ENCODE results near the gene CACFD1. TPM values are rescaled to one million over a fixed set of nuclear protein-coding genes. Genes with fewer than 3 reads are reported as not detected.

The CACFD1 gene
- total RNA-seq, 2 donors from 2014 or later = 15.8 to 19.5 TPM

DNA sequence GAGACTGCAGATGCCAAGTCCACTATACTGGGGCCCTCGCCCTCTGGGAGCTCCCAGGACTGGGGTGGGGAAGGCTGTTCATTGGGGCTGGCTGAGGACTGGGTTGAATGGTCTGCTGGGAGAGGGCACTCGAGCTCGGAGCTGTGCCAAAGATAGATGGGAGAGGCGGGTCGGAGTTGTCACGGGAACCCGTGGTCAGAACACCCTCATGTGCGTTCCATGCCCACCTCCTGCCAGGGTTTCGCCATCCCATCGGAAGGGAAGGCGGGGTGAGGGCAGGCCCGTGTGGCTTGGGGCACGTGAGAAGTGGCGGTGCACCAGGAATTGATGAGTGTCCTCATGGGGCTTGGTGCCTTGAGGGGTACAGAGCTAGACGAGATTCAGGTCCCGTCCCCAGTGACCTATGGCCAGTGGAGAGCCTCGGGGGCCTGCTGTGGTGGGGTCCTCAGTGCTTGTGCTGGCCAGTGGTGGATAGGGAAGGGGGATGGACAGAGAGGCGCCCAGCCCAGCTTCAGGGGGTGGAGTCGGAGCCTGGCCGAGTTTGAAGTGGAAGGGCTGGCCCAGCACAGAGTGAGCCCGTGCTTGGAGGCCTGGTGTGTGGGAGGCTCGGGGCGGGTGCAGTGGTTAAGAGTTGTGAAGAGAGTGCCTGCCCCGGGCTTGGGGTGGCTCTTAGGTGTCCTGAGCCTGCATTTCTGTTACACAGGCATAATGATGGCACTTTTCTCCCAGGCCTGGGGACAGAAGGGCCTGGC is 4.3 kb downstream of the CACFD1 start:
- Histone ChIP-seq H3K27me3 (replicated peaks; ENCODE audit: insufficient read depth) (no peaks in the 10 kb centered on the region), H3K4me3 (no peak overlapping the region), H3K27ac (no peak overlapping the region), H3K4me1 (ENCODE audit: control insufficient read depth in 1 of 2, low read depth in 2 of 2) (peaks cover 0 to 11% of the 10 kb centered on the region in 2 donors), H3K9me3 (no peaks in the 10 kb centered on the region), H3K36me3 (peaks cover 8% of the 10 kb centered on the region)
- DNase-seq (ENCODE audit: low spot score) (no peak), ATAC-seq (ENCODE audit: insufficient number of reproducible peaks, low FRiP score, low read depth) (no peak)
- TF ChIP-seq, protein P1, sequence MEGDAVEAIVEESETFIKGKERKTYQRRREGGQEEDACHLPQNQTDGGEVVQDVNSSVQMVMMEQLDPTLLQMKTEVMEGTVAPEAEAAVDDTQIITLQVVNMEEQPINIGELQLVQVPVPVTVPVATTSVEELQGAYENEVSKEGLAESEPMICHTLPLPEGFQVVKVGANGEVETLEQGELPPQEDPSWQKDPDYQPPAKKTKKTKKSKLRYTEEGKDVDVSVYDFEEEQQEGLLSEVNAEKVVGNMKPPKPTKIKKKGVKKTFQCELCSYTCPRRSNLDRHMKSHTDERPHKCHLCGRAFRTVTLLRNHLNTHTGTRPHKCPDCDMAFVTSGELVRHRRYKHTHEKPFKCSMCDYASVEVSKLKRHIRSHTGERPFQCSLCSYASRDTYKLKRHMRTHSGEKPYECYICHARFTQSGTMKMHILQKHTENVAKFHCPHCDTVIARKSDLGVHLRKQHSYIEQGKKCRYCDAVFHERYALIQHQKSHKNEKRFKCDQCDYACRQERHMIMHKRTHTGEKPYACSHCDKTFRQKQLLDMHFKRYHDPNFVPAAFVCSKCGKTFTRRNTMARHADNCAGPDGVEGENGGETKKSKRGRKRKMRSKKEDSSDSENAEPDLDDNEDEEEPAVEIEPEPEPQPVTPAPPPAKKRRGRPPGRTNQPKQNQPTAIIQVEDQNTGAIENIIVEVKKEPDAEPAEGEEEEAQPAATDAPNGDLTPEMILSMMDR (IDR thresholded peaks at IDR 0.05) = no peak

DNA sequence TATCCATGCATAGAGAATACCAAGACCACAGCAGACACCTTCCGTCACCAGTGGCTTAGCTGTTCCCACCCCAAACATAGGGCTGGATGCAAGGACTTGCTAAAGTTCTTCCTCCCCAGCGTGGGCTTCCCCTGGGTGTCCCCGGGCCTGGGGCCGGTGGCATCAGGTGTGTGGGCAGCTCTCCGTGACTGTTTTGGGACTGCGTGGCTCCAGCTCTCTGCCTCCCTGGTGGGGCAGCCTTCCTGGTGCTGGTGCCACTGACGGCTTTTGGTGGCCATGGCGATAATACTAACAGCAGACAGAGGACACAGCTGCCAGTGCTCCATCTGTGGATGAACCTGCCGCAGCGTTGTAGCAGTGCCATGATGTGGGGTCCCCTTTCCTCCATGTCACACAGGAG is 4.9 kb downstream of the CACFD1 start:
- no peak for DNase-seq (ENCODE audit: low spot score)
- no peak overlapping the region for H3K27ac ChIP-seq
- TF ChIP-seq, protein P1 (IDR thresholded peaks at IDR 0.05) = no peak
- no peaks in the 10 kb centered on the region for H3K9me3 ChIP-seq
- peaks cover 0 to 8% of the 10 kb centered on the region in 2 donors for H3K4me1 ChIP-seq (ENCODE audit: control insufficient read depth in 1 of 2, low read depth in 2 of 2)
- no peak for ATAC-seq (ENCODE audit: insufficient number of reproducible peaks, low FRiP score, low read depth)
- H3K4me3 ChIP-seq = no peak overlapping the region
- peaks cover 8% of the 10 kb centered on the region for H3K36me3 ChIP-seq
- H3K27me3 ChIP-seq (replicated peaks; ENCODE audit: insufficient read depth) = no peaks in the 10 kb centered on the region

DNA sequence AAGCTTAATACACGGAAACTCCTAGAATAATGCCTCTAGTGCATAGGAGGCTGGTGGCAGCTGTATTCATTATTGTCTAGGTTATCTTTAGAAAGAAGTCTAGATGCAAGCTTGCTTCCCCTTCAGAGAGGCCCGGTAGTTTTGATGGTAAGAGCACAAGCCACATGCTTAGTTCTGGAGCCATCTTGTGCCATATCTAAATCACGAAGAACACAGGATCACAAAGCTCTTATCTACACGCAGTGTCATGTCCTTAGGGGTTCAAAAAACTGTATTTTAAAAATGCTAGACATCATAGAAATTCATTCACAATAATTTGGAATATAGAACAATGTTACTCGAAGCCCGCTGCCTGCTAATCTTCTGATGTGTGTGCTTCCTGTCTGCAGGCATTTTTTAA is 6.2 kb downstream of the CACFD1 start:
- TF ChIP-seq, protein P1 (IDR thresholded peaks at IDR 0.05) = no peak
- no peak overlapping the region for H3K4me3 ChIP-seq
- H3K36me3 ChIP-seq = peaks cover 8% of the 10 kb centered on the region
- H3K9me3 ChIP-seq = no peaks in the 10 kb centered on the region
- no peaks in the 10 kb centered on the region for H3K27me3 ChIP-seq (replicated peaks; ENCODE audit: insufficient read depth)
- DNase-seq (ENCODE audit: low spot score) = no peak
- peaks cover 0 to 3% of the 10 kb centered on the region in 2 donors for H3K4me1 ChIP-seq (ENCODE audit: control insufficient read depth in 1 of 2, low read depth in 2 of 2)
- ATAC-seq (ENCODE audit: insufficient number of reproducible peaks, low FRiP score, low read depth) = no peak
- no peak overlapping the region for H3K27ac ChIP-seq

DNA sequence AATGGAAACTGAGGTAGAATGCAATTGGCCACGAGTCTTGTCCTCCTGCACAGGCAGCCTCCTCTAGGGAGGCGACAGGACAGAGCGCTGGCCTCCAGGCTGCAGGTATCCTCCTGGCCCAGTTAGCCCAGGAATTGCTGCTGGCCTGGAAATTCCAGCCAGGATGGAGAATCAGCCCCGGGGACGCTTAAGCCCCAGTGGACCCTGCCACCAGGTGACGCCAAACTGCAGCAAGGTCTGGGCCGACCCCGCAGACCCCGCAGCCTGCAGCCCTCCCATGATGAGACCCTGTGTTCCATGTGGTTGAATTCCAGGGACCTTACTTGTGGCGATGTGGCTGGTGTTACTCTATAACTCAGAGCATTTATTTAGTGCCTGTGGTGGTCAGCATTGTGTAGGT is 7.3 kb downstream of the CACFD1 start:
- H3K36me3 ChIP-seq = peaks cover 8% of the 10 kb centered on the region
- TF ChIP-seq, protein P1 (IDR thresholded peaks at IDR 0.05) = no peak
- H3K27me3 ChIP-seq (replicated peaks; ENCODE audit: insufficient read depth) = no peaks in the 10 kb centered on the region
- DNase-seq (ENCODE audit: low spot score) = no peak
- H3K4me3 ChIP-seq = no peak overlapping the region
- no peaks in the 10 kb centered on the region for H3K9me3 ChIP-seq
- H3K4me1 ChIP-seq (ENCODE audit: control insufficient read depth in 1 of 2, low read depth in 2 of 2) = no peaks in the 10 kb centered on the region
- no peak for ATAC-seq (ENCODE audit: insufficient number of reproducible peaks, low FRiP score, low read depth)
- H3K27ac ChIP-seq = no peak overlapping the region

DNA sequence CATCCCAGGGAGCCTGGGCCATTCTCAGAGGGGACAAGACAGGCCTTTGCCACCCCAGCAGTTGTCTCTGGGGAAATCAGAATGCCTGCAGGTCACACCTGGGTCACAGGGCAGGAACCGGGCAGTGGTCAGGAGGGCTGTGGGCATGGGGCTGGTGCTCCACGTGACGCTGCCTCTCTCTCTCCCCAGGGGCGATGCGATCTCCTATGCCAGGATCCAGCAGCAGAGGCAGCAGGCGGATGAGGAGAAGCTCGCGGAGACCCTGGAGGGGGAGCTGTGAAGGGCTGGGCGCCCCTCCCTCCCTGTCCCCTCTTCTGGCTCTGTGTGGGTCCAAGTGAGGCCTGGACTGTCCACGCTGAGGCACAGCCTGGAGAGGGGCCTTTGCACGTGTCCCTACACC is 8.6 kb downstream of the CACFD1 start:
- no peak for DNase-seq (ENCODE audit: low spot score)
- peaks cover 8% of the 10 kb centered on the region for H3K36me3 ChIP-seq
- TF ChIP-seq, protein P1 (IDR thresholded peaks at IDR 0.05) = no peak
- no peak overlapping the region for H3K27ac ChIP-seq
- no peaks in the 10 kb centered on the region for H3K27me3 ChIP-seq (replicated peaks; ENCODE audit: insufficient read depth)
- ATAC-seq (ENCODE audit: insufficient number of reproducible peaks, low FRiP score, low read depth) = no peak
- H3K9me3 ChIP-seq = no peaks in the 10 kb centered on the region
- H3K4me3 ChIP-seq = no peak overlapping the region
- no peaks in the 10 kb centered on the region for H3K4me1 ChIP-seq (ENCODE audit: control insufficient read depth in 1 of 2, low read depth in 2 of 2)

All from thoracic aorta (tissue), 2 donors.